Fibroblast of pulmonary artery (primary cell): ENCODE measurements around the gene SNX25.

ENCODE experiments used
- DNase-seq: peaks from one replicate; pipeline ENCODE4 v3.0.0-alpha.2; 2010; ENCODE audit warnings: low read depth
- H3K4me3 ChIP-seq: replicated peaks from 2 replicates; pipeline ENCODE4 v1.5.1; 2011; ENCODE audit warnings: low read depth, mild to moderate bottlenecking, control low read depth, low read length, moderate library complexity
- CTCF ChIP-seq: IDR thresholded peaks from 2 replicates; pipeline ENCODE4 v1.5.1; 2011; ENCODE audit warnings: mild to moderate bottlenecking, control low read depth, low read length, inconsistent platforms; ENCODE audit errors: missing control alignments

SNX25 gene

GRCh38 chr4:185213877-185214276 is 4.5 kb downstream of the SNX25 start:
- H3K4me3 ChIP-seq: no peak overlapping the region
- TF ChIP-seq CTCF: no peak
- no peak for DNase-seq

- H3K4me3 ChIP-seq: no peak overlapping the region
- TF ChIP-seq CTCF: no peak
- DNase-seq: no peak
Measured at GRCh38 chr4:185215261-185215660, 5.9 kb downstream of the SNX25 start.

GRCh38 chr4:185217408-185217975 is 8.1 kb downstream of the SNX25 start:
- H3K4me3 ChIP-seq: no peak overlapping the region
- DNase-seq: no peak
- TF ChIP-seq CTCF: no peak

- no peak for TF ChIP-seq CTCF
- DNase-seq: no peak
- no peak overlapping the region for H3K4me3 ChIP-seq
Measured at GRCh38 chr4:185218312-185218711, 8.9 kb downstream of the SNX25 start.

GRCh38 chr4:185219551-185220344 is 10.3 kb downstream of the SNX25 start:
- no peak overlapping the region for H3K4me3 ChIP-seq
- no peak for TF ChIP-seq CTCF
- DNase-seq: peak; percentile 83

- TF ChIP-seq CTCF: no peak
- H3K4me3 ChIP-seq: no peak overlapping the region
- no peak for DNase-seq
Measured at GRCh38 chr4:185221491-185221890, 12.1 kb downstream of the SNX25 start.

- no peak for DNase-seq
- TF ChIP-seq CTCF: no peak
- no peak overlapping the region for H3K4me3 ChIP-seq
Measured at GRCh38 chr4:185221912-185222311, 12.5 kb downstream of the SNX25 start.
